Measurements from ENCODE around the gene TAAR2.

Gene TAAR2

GRCh38 chr6:132589454-132589853 lies 34.6 kb downstream of the TAAR2 start, which contains the start of gene TAAR5:
TAAR5 (minus strand) TSS chr6:132589741; CDS start chr6:132589686, 55 bp downstream.
- H3K9me3 Mint-ChIP-seq, result no peaks in the 10 kb centered on the region
- peaks cover 28% of the 10 kb centered on the region for H3K27me3 Mint-ChIP-seq
- H3K27ac Mint-ChIP-seq, result no peak within 1 kb of the TSS
- ATAC-seq, result peak; percentile 43
- peaks cover 7% of the 10 kb centered on the region for H3K4me1 Mint-ChIP-seq
- H3K36me3 Mint-ChIP-seq, result no peaks in the 10 kb centered on the region
- no peak within 1 kb of the TSS for H3K4me3 Mint-ChIP-seq

DNA sequence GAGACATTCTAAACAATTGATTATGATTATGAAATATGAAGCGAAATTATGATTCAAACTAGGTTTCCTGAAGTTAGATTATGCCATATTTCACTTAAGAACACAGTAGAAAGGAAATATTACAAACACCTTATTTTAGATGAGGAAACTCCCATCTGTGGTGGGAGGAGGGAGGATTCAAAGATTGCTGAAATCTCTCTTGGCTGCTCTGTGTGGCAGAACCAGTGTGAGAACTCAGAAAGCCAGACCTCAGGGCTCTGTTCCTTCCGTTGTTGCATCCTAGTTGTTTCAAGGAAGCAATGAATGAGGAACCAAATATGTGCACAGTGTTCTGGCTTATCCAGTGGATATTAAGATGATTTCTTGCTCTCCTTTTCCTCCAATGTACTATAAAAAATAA lies 36.7 kb downstream of the TAAR2 start:
- Mint-ChIP-seq H3K9me3 (no peaks in the 10 kb centered on the region), H3K36me3 (no peaks in the 10 kb centered on the region), H3K4me3 (no peak overlapping the region), H3K4me1 (no peaks in the 10 kb centered on the region), H3K27ac (no peak overlapping the region), H3K27me3 (peaks cover 28% of the 10 kb centered on the region)
- no peak for ATAC-seq

DNA sequence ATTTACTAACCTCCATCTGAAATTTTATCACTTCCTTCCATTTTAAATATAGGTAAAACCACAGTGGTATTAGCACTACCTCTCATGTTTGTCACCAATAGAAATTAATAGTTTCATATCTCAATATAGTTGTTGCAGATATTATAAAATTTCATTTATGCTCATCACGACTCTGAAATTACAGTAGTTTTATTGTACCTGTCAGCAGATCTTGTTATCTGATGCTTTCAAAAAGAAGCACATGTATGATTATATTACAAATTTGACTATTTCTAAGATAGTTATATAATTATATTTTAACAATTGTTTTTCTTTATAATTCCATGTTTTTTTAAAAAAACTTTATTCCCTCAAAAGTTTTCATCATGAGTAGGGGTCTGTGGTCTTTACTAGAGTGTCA lies 39.4 kb downstream of the TAAR2 start:
- Mint-ChIP-seq H3K27ac (no peak overlapping the region), H3K27me3 (peaks cover 28% of the 10 kb centered on the region), H3K4me1 (no peaks in the 10 kb centered on the region)

GRCh38 chr6:132571774-132572173 lies 52.3 kb downstream of the TAAR2 start:
- no peak for ATAC-seq
- Mint-ChIP-seq H3K36me3 (no peaks in the 10 kb centered on the region), H3K27ac (no peak overlapping the region), H3K9me3 (no peaks in the 10 kb centered on the region), H3K4me3 (no peak overlapping the region), H3K4me1 (no peaks in the 10 kb centered on the region), H3K27me3 (peaks cover 32% of the 10 kb centered on the region)

More for the DNA sequence above, 39.4 kb downstream of the TAAR2 start:
- peaks cover 6% of the 10 kb centered on the region for H3K9me3 Mint-ChIP-seq
- no peak overlapping the region for H3K4me3 Mint-ChIP-seq
- H3K36me3 Mint-ChIP-seq, result no peaks in the 10 kb centered on the region
- ATAC-seq, result no peak

- no peaks in the 10 kb centered on the region for H3K36me3 Mint-ChIP-seq
- H3K4me1 Mint-ChIP-seq, result no peaks in the 10 kb centered on the region
- no peak within 1 kb of the TSS for H3K27ac Mint-ChIP-seq
- peaks cover 32% of the 10 kb centered on the region for H3K27me3 Mint-ChIP-seq
- no peak within 1 kb of the TSS for H3K4me3 Mint-ChIP-seq
- no peaks in the 10 kb centered on the region for H3K9me3 Mint-ChIP-seq
- ATAC-seq, result no peak
Measured at GRCh38 chr6:132570221-132570777, 53.8 kb downstream of the TAAR2 start, which contains the start of gene TAAR6. TAAR6 (plus strand) TSS chr6:132570322; CDS start chr6:132570322, 0 bp downstream.

GRCh38 chr6:132569170-132569569 lies 54.9 kb downstream of the TAAR2 start:
- ATAC-seq, result no peak
- Mint-ChIP-seq H3K9me3 (no peaks in the 10 kb centered on the region), H3K4me1 (no peaks in the 10 kb centered on the region)

DNA sequence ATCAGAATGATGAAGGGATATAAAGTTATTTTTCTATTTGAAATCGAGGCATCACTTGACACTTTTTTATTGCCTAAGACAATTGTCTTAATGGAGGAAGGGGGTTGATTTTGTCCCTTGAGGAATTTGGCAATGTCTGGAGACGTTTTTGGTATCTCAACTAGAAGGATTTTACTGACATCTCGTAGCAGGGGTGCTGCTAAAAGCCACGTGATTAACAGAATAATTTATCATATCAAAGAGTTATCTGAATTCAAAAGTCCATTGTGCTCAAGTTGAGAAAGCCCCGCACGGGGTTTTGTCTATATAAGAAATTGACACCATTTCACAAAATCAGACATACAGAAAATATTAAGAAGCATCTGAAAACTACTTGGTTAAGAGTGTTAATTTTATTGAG lies 55.5 kb downstream of the TAAR2 start:
- ATAC-seq, result no peak
- Mint-ChIP-seq H3K27me3 (peaks cover 31% of the 10 kb centered on the region), H3K36me3 (no peaks in the 10 kb centered on the region), H3K9me3 (no peaks in the 10 kb centered on the region), H3K4me1 (no peaks in the 10 kb centered on the region), H3K4me3 (no peak overlapping the region), H3K27ac (no peak overlapping the region)

More at GRCh38 chr6:132569170-132569569, 54.9 kb downstream of the TAAR2 start:
- peaks cover 37% of the 10 kb centered on the region for H3K27me3 Mint-ChIP-seq
- H3K27ac Mint-ChIP-seq, result no peak overlapping the region
- no peaks in the 10 kb centered on the region for H3K36me3 Mint-ChIP-seq
- no peak overlapping the region for H3K4me3 Mint-ChIP-seq

DNA sequence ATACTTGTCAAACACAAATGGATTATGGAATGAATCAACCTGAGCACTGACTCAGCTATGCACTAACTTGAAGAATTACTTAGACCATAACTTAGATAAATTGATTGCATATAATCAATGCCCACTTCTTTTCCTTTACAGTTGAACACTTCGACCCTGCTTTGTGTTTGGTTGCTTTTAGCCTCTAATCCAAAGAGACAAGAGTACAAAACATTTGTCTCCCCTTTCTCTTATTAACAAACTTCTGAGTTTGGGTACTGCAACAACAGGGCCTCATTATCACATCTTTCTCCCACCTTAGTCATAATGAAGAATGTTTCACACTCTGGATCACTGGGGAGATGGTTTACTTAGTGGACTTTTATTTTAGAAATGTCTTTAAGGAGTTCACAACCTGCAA lies 56.5 kb downstream of the TAAR2 start:
- no peaks in the 10 kb centered on the region for H3K9me3 Mint-ChIP-seq
- no peak overlapping the region for H3K27ac Mint-ChIP-seq
- H3K4me1 Mint-ChIP-seq, result no peaks in the 10 kb centered on the region
- no peaks in the 10 kb centered on the region for H3K36me3 Mint-ChIP-seq
- no peak for ATAC-seq
- H3K4me3 Mint-ChIP-seq, result no peak overlapping the region
- H3K27me3 Mint-ChIP-seq, result peaks cover 21% of the 10 kb centered on the region
